HepG2 (cell line): ENCODE data around the gene DCST2. TPM values are rescaled to one million over a fixed set of nuclear protein-coding genes. Genes with fewer than 3 reads are reported as not detected.

Experiments used
- ATAC-seq: fragments of 200-7000 bp; cut with Tn5 transposase; 3 replicates; pipeline ENCODE4 v1.9.1; 2020; ENCODE audit warnings: mild to moderate bottlenecking, moderate library complexity
- BruUV-seq: library from RNA; stranded (reverse); fragments of 400-500 nt; replicated peaks from 2 replicates; lab custom pipeline; 2021; lab: Mats Ljungman, UMichigan
- CTCF ChIA-PET: fragments of 300-600 bp; formaldehyde crosslinking; extraction: SDS; loops from one replicate; lab custom pipeline; 2021; ENCODE audit warnings: low total read pairs, inconsistent platforms, low intra/inter-chr PET ratio; lab: Yijun Ruan, JAX
- POLR2A ChIA-PET: fragments of 350-600 bp; sonication (Branson Sonifier 250); formaldehyde crosslinking; loops from one replicate; lab custom pipeline; 2020; ENCODE audit warnings: antibody characterized with exemption, inconsistent platforms; lab: Yijun Ruan, JAX
- DNase-seq: peaks from one replicate; pipeline ENCODE4 v3.0.0-alpha.2; 2015; ENCODE audit warnings: low spot score
- FAIRE-seq: peaks from 3 replicates; lab custom pipeline; 2011; peaks lifted over from hg19 to GRCh38; lab: Jason Lieb, UNC
- H2AFZ ChIP-seq: one replicate; pipeline ENCODE4 v1.6.1; 2011; ENCODE audit warnings: low read length, inconsistent platforms
- H3K27ac ChIP-seq: fragments of 300-600 bp; 3 replicates; pipeline ENCODE4 v1.8.0; 2011; ENCODE audit warnings: mixed run types, mild to moderate bottlenecking, mixed read lengths, low read length, inconsistent platforms; ENCODE audit not compliant: insufficient read depth; ENCODE audit errors: extremely low read length
- H3K27me3 ChIP-seq, 2 experiments: fragments of 200-600 bp in 1 of 2; 2 replicates in 1 of 2; 3 replicates in 1 of 2; pipeline versions ENCODE4 v1.6.0 to v1.8.0; 2011; ENCODE audit warnings: low read length in 2 of 2, mild to moderate bottlenecking in 2 of 2, moderate library complexity in 2 of 2, inconsistent platforms in 1 of 2; ENCODE audit not compliant: insufficient read depth in 2 of 2, control insufficient read depth in 1 of 2
- H3K36me3 ChIP-seq, 2 experiments: fragments of 200-600 bp in 1 of 2; replicated peaks in 1 of 2; 2 replicates in 1 of 2; 3 replicates in 1 of 2; pipeline versions ENCODE4 v1.5.1 to v1.8.0; 2011; ENCODE audit warnings: low read length in 2 of 2, inconsistent platforms in 1 of 2; ENCODE audit not compliant: insufficient read depth in 2 of 2, control insufficient read depth in 1 of 2
- H3K4me1 ChIP-seq: 2 replicates; pipeline ENCODE4 v1.5.1; 2012; ENCODE audit warnings: low read length, inconsistent platforms; ENCODE audit not compliant: insufficient read depth
- H3K4me2 ChIP-seq: 2 replicates; pipeline ENCODE4 v1.6.0; 2011; ENCODE audit warnings: low read depth, low read length, inconsistent platforms
- H3K4me3 ChIP-seq, 3 experiments: fragments of 200-600 bp in 1 of 3; sonication (generic), shearing (Covaris generic) in 1 of 3; replicated peaks in 1 of 3; 2 replicates each; pipeline ENCODE4 v1.5.1; 2011 to 2016; ENCODE audit warnings: low read length in 3 of 3, inconsistent platforms in 2 of 3, low read depth in 2 of 3, mild to moderate bottlenecking in 2 of 3, control low read depth in 1 of 3, mixed read lengths in 1 of 3; ENCODE audit not compliant: insufficient read depth in 1 of 3
- H3K79me2 ChIP-seq: one replicate; pipeline ENCODE4 v1.6.1; 2011; ENCODE audit warnings: low read length, inconsistent platforms; ENCODE audit not compliant: insufficient read depth
- H3K9ac ChIP-seq: 2 replicates; pipeline ENCODE4 v1.6.0; 2011; ENCODE audit warnings: mild to moderate bottlenecking, low read depth, low read length, inconsistent platforms; ENCODE audit not compliant: insufficient read depth
- H3K9me3 ChIP-seq: 2 replicates; pipeline ENCODE4 v1.5.1; 2012; ENCODE audit warnings: mild to moderate bottlenecking, low read length
- H4K20me1 ChIP-seq: 2 replicates; pipeline ENCODE4 v1.6.0; 2011; ENCODE audit warnings: inconsistent platforms, mild to moderate bottlenecking, low read length, moderate library complexity; ENCODE audit not compliant: insufficient read depth
- CENPX ChIP-seq: sonication (generic); formaldehyde crosslinking; IDR thresholded peaks from 2 replicates; pipeline ENCODE4 v1.9.0; 2021; ENCODE audit warnings: mild to moderate bottlenecking, missing genetic modification reagents, moderate library complexity
- HNRNPL ChIP-seq: fragments of 200-400 bp; formaldehyde crosslinking; IDR thresholded peaks from 2 replicates; pipeline ENCODE4 v1.6.1; 2017; ENCODE audit warnings: mild to moderate bottlenecking, low read depth, low read length
- IRF2 ChIP-seq: IDR thresholded peaks from 2 replicates; pipeline ENCODE4 v1.6.1; 2018; ENCODE audit warnings: missing genetic modification reagents, missing compliant biosample characterization
- KDM3A ChIP-seq: IDR thresholded peaks from 2 replicates; pipeline ENCODE4 v1.6.1; 2018; ENCODE audit warnings: low read depth, missing compliant biosample characterization
- RBFOX2 ChIP-seq: fragments of 200-400 bp; formaldehyde crosslinking; IDR thresholded peaks from 2 replicates; pipeline ENCODE4 v1.6.1; 2017; ENCODE audit warnings: low read depth, mild to moderate bottlenecking, low read length
- SNAPC5 ChIP-seq: sonication (generic); formaldehyde crosslinking; IDR thresholded peaks from 2 replicates; pipeline ENCODE4 v1.8.1; 2023; ENCODE audit warnings: mild to moderate bottlenecking, missing genetic modification reagents, borderline replicate concordance
- ZSCAN31 ChIP-seq: sonication (generic); formaldehyde crosslinking; IDR thresholded peaks from 2 replicates; pipeline ENCODE4 v1.5.0; 2020; ENCODE audit warnings: low read depth, mild to moderate bottlenecking, missing genetic modification reagents
- WGBS: methylation state at CpG from one replicate; pipeline ENCODE4 v1.1.6; 2017; ENCODE audit warnings: low lambda C conversion rate; 5-methylcytosine and 5-hydroxymethylcytosine counted together
- in situ Hi-C: cut with HindIII; loops from 2 replicates; pipeline ENCODE4 v1.10.0; 2017; ENCODE audit warnings: low pct_unique_long_range_greater_than_20kb; ENCODE audit not compliant: extremely low pct_ligation_motif_present
- intact Hi-C: fragments of 100-400 bp; cut with micrococcal nuclease; formaldehyde crosslinking; loops from one replicate; pipeline ENCODE4 v1.10.0; 2022; ENCODE audit not compliant: unreplicated experiment
- polyA plus RNA-seq, 8 experiments: library from polyadenylated mRNA; depleted of rRNA in 3 of 8; stranded (reverse) in 7 of 8; unstranded in 1 of 8; fragments of >200 nt; fragmentation: Illumina TruSeq in 4 of 8; extraction: Trizol in 4 of 8; gene quantifications; 2 replicates each; pipeline versions ENCODE4 v1.2.1 to v1.2.3, GENCODE V29; 2011 to 2016; ENCODE audit warnings: low read depth in 4 of 8, missing spikeins in 1 of 8, mixed read lengths in 1 of 8; ENCODE audit not compliant: insufficient read depth in 1 of 8
- total RNA-seq, 5 experiments: library from RNA; depleted of rRNA; stranded (reverse); fragments of >200 nt; fragmentation: Illumina TruSeq; extraction: Trizol; gene quantifications; 2 replicates each; pipeline ENCODE4 v1.2.3, GENCODE V29; 2016; ENCODE audit warnings: low read depth in 1 of 5

DCST2 gene
- total and polyA plus RNA-seq, 2 of the 13 experiments (the other 11 are each of a cell fraction or from before 2014, with no cell fraction given), result 0.74 TPM; not detected in 1

GRCh38 chr1:155011437-155012025 lies 22.1 kb downstream of the DCST2 start:
- no peak overlapping the region for H3K4me2 ChIP-seq
- in situ Hi-C loops, result no loop called here
- no peak overlapping the region for H3K9ac ChIP-seq
- BruUV-seq, result no TSS peak
- peaks cover 6 to 33% of the 10 kb centered on the region in 2 experiments; a peak in 4 of 5 replicates for H3K36me3 ChIP-seq
- DNase-seq (no peak), ATAC-seq (no peak), FAIRE-seq (no peak)
- intact Hi-C loops, result no loop called here
- H3K27me3 ChIP-seq, result no peaks in the 10 kb centered on the region
- TF ChIP-seq KDM3A (no peak), HNRNPL (peak; percentile 95)
- H4K20me1 ChIP-seq, result peaks cover 11% of the 10 kb centered on the region; the same call in 1 of the 2 replicates
- ChIA-PET CTCF (no interaction called here), POLR2A (interaction anchor here (2.1 to 8.2 kb wide), 2 partner anchors 9 to 38 kb away, joined by 9 to 90 read pairs; partner anchors contain the start of gene ZBTB7B)
- no peak overlapping the region for H3K27ac ChIP-seq
- no peaks in the 10 kb centered on the region for H3K9me3 ChIP-seq
- no peak overlapping the region for H3K4me3 ChIP-seq
- peaks cover 70% of the 10 kb centered on the region for H3K4me1 ChIP-seq
- H3K79me2 ChIP-seq, result peaks cover 24% of the 10 kb centered on the region
- 89% methylated on average over 3 of the region's 6 CpGs for WGBS
- no peak overlapping the region for H2AFZ ChIP-seq

GRCh38 chr1:155011004-155011416 lies 22.6 kb downstream of the DCST2 start:
- Histone ChIP-seq H3K79me2 (peaks cover 28% of the 10 kb centered on the region), H3K9me3 (no peaks in the 10 kb centered on the region), H3K4me2 (no peak overlapping the region), H3K4me3 (no peak overlapping the region), H3K27ac (no peak overlapping the region), H4K20me1 (peaks cover 11% of the 10 kb centered on the region; the same call in 1 of the 2 replicates), H3K27me3 (no peaks in the 10 kb centered on the region), H2AFZ (no peak overlapping the region), H3K9ac (no peak overlapping the region), H3K4me1 (peaks cover 75% of the 10 kb centered on the region), H3K36me3 (peaks cover 3 to 33% of the 10 kb centered on the region in 2 experiments; a peak in 4 of 5 replicates)
- no peak for DNase-seq
- in situ Hi-C loops, result no loop called here
- ATAC-seq, result no peak
- FAIRE-seq, result no peak
- ChIA-PET CTCF (no interaction called here), POLR2A (interaction anchor here (8.2 kb wide), 1 partner anchor 9 kb away, joined by 90 read pairs; the partner anchor contains the start of gene ZBTB7B)
- BruUV-seq, result no TSS peak
- 100% methylated on average over 4 of the region's 5 CpGs for WGBS
- intact Hi-C loops, result no loop called here
- TF ChIP-seq IRF2 (CRISPR knock-in tag), result no peak
- TF ChIP-seq ZSCAN31, result no peak
- 0 out of 2 replicates have a peak, but pooled peaks have one; percentile 26 for TF ChIP-seq RBFOX2
- no peak for TF ChIP-seq CENPX (CRISPR knock-in tag)
- TF ChIP-seq SNAPC5 (CRISPR knock-in tag), result no peak
